HepG2 (cell line): Measurements from ENCODE around the gene CLN6. TPM values are rescaled to one million over a fixed set of nuclear protein-coding genes. Genes with fewer than 3 reads are reported as not detected.

Experiments used
- BATF2 ChIP-seq: sonication (generic); formaldehyde crosslinking; IDR thresholded peaks from 2 replicates; pipeline ENCODE4 v1.8.0; 2022; ENCODE audit warnings: mild to moderate bottlenecking, missing genetic modification reagents, moderate library complexity
- E2F5 ChIP-seq: sonication (generic); formaldehyde crosslinking; conservative IDR thresholded peaks from 2 replicates; pipeline ENCODE4 v1.4.0; 2020; ENCODE audit warnings: missing genetic modification reagents
- HOXD1 ChIP-seq: sonication (generic); formaldehyde crosslinking; IDR thresholded peaks from 2 replicates; pipeline ENCODE4 v1.5.0; 2020; ENCODE audit warnings: missing genetic modification reagents
- IRF2 ChIP-seq: IDR thresholded peaks from 2 replicates; pipeline ENCODE4 v1.6.1; 2018; ENCODE audit warnings: missing genetic modification reagents, missing compliant biosample characterization
- NFE2L1 ChIP-seq: sonication (generic); formaldehyde crosslinking; IDR thresholded peaks from 2 replicates; pipeline ENCODE4 v1.4.0; 2020; ENCODE audit warnings: missing genetic modification reagents, mild to moderate bottlenecking, borderline replicate concordance
- NR0B2 ChIP-seq: sonication (generic); formaldehyde crosslinking; IDR thresholded peaks from 2 replicates; pipeline ENCODE4 v1.4.0; 2020; ENCODE audit warnings: mild to moderate bottlenecking, missing genetic modification reagents
- TCF7 ChIP-seq: sonication (generic); IDR thresholded peaks from 2 replicates; pipeline ENCODE4 v1.6.1; 2016; ENCODE audit warnings: antibody characterized with exemption, low read depth
- ZBTB42 ChIP-seq: sonication (generic); formaldehyde crosslinking; IDR thresholded peaks from 2 replicates; pipeline ENCODE4 v1.5.0; 2020; ENCODE audit warnings: mild to moderate bottlenecking, missing genetic modification reagents
- ZNF136 ChIP-seq: sonication (generic); formaldehyde crosslinking; IDR thresholded peaks from 2 replicates; pipeline ENCODE4 v1.8.1; 2022; ENCODE audit warnings: low read depth, mild to moderate bottlenecking, moderate library complexity, missing genetic modification reagents
- ZNF256 ChIP-seq: sonication (generic); formaldehyde crosslinking; conservative IDR thresholded peaks from 2 replicates; pipeline ENCODE4 v1.4.0; 2020; ENCODE audit warnings: missing genetic modification reagents
- ZNF446 ChIP-seq: sonication (generic); formaldehyde crosslinking; IDR thresholded peaks from 2 replicates; pipeline ENCODE4 v1.5.0; 2020; ENCODE audit warnings: mild to moderate bottlenecking, missing genetic modification reagents
- ZNF530 ChIP-seq: sonication (generic); formaldehyde crosslinking; IDR thresholded peaks from 2 replicates; pipeline ENCODE4 v1.5.0; 2020; ENCODE audit warnings: low read depth, mild to moderate bottlenecking, missing genetic modification reagents
- ZNF543 ChIP-seq: sonication (generic); formaldehyde crosslinking; IDR thresholded peaks from 2 replicates; pipeline ENCODE4 v1.4.0; 2020; ENCODE audit warnings: mild to moderate bottlenecking, missing genetic modification reagents
- ZNF589 ChIP-seq: sonication (generic); formaldehyde crosslinking; conservative IDR thresholded peaks from 2 replicates; pipeline ENCODE4 v1.8.0; 2022; ENCODE audit warnings: mild to moderate bottlenecking, moderate library complexity, missing genetic modification reagents
- ZNF850 ChIP-seq: sonication (generic); formaldehyde crosslinking; conservative IDR thresholded peaks from 2 replicates; pipeline ENCODE4 v1.9.0; 2021; ENCODE audit warnings: mild to moderate bottlenecking, missing genetic modification reagents
- polyA plus RNA-seq, 8 experiments: library from polyadenylated mRNA; depleted of rRNA in 3 of 8; stranded (reverse) in 7 of 8; unstranded in 1 of 8; fragments of >200 nt; fragmentation: Illumina TruSeq in 4 of 8; extraction: Trizol in 4 of 8; gene quantifications; 2 replicates each; pipeline versions ENCODE4 v1.2.1 to v1.2.3, GENCODE V29; 2011 to 2016; ENCODE audit warnings: low read depth in 4 of 8, missing spikeins in 1 of 8, mixed read lengths in 1 of 8; ENCODE audit not compliant: insufficient read depth in 1 of 8
- total RNA-seq, 5 experiments: library from RNA; depleted of rRNA; stranded (reverse); fragments of >200 nt; fragmentation: Illumina TruSeq; extraction: Trizol; gene quantifications; 2 replicates each; pipeline ENCODE4 v1.2.3, GENCODE V29; 2016; ENCODE audit warnings: low read depth in 1 of 5
- TF ChIP-seq, protein P1 (sequence below): sonication (generic); formaldehyde crosslinking; IDR thresholded peaks from 2 replicates; pipeline ENCODE4 v1.8.1; 2023; ENCODE audit warnings: mild to moderate bottlenecking, missing genetic modification reagents
- TF ChIP-seq, protein P2 (sequence below): sonication (generic); formaldehyde crosslinking; IDR thresholded peaks from 2 replicates; pipeline ENCODE4 v1.4.0; 2020; ENCODE audit warnings: mild to moderate bottlenecking, missing genetic modification reagents
- TF ChIP-seq, protein P3 (sequence below): sonication (generic); formaldehyde crosslinking; IDR thresholded peaks from 2 replicates; pipeline ENCODE4 v1.5.0; 2020; ENCODE audit warnings: missing genetic modification reagents

Gene CLN6
- total and polyA plus RNA-seq, 2 of the 13 experiments (the other 11 are each of a cell fraction or from before 2014, with no cell fraction given), result 24.9 to 27.1 TPM

DNA sequence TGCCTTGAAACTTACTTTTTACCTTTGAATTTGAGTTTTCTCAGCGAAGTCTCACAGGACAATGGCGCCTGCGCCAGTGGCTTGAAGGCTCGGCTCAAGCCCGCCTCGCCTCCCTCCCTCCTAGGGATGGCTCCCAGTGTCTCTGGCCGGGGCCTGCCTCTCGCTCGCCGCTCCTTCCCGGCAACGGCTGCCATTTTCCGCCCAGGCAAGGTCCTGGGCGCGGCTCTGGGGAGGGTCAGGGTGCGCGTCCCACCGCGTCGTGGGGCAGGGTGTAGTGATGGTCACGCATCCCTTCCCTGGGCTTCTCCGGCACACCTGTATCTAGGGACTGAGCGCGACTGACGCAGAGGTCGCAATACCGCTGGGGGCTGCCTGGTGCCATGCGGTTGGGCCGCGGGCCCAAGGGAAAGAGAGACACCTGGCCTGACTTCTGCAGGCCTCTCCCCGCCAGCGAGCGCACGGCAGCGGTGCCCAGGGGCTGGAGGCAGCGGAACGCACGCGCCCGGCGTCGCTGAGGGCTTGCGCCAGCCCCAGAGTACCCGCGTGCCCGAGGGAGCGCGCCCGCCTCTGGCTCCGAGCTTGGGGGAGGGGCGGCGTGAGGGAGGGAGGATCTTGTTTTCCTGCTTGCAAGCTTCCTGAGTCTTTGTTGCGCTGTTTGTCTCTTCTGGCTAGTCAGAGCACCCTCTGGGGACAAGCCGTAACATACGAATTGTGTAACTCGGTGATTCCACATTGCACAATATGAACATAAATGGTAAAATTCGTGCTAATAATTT, 27.3 kb upstream of the CLN6 start (continued):
- TF ChIP-seq, protein P1, sequence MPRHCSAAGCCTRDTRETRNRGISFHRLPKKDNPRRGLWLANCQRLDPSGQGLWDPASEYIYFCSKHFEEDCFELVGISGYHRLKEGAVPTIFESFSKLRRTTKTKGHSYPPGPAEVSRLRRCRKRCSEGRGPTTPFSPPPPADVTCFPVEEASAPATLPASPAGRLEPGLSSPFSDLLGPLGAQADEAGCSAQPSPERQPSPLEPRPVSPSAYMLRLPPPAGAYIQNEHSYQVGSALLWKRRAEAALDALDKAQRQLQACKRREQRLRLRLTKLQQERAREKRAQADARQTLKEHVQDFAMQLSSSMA (CRISPR knock-in tag), result no peak
- TF ChIP-seq NFE2L1 (CRISPR knock-in tag) (no peak), IRF2 (CRISPR knock-in tag) (peak; percentile 72), ZNF136 (CRISPR knock-in tag) (no peak), HOXD1 (CRISPR knock-in tag) (peak; percentile 53; the same call in 1 of the 2 replicates), ZNF256 (CRISPR knock-in tag) (0 out of 2 replicates have a peak, but pooled peaks have one; percentile 44), ZBTB42 (no peak), ZNF850 (CRISPR knock-in tag) (no peak), NR0B2 (CRISPR knock-in tag) (no peak), TCF7 (no peak), E2F5 (no peak), ZNF589 (CRISPR knock-in tag) (no peak), BATF2 (CRISPR knock-in tag) (no peak), ZNF543 (CRISPR knock-in tag) (peak; percentile 29; the same call in 1 of the 2 replicates), ZNF446 (CRISPR knock-in tag) (no peak), ZNF530 (CRISPR knock-in tag) (no peak)
- TF ChIP-seq, protein P2, sequence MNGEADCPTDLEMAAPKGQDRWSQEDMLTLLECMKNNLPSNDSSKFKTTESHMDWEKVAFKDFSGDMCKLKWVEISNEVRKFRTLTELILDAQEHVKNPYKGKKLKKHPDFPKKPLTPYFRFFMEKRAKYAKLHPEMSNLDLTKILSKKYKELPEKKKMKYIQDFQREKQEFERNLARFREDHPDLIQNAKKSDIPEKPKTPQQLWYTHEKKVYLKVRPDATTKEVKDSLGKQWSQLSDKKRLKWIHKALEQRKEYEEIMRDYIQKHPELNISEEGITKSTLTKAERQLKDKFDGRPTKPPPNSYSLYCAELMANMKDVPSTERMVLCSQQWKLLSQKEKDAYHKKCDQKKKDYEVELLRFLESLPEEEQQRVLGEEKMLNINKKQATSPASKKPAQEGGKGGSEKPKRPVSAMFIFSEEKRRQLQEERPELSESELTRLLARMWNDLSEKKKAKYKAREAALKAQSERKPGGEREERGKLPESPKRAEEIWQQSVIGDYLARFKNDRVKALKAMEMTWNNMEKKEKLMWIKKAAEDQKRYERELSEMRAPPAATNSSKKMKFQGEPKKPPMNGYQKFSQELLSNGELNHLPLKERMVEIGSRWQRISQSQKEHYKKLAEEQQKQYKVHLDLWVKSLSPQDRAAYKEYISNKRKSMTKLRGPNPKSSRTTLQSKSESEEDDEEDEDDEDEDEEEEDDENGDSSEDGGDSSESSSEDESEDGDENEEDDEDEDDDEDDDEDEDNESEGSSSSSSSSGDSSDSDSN (CRISPR knock-in tag), result peak; percentile 56; the same call in 1 of the 2 replicates
- TF ChIP-seq, protein P3, sequence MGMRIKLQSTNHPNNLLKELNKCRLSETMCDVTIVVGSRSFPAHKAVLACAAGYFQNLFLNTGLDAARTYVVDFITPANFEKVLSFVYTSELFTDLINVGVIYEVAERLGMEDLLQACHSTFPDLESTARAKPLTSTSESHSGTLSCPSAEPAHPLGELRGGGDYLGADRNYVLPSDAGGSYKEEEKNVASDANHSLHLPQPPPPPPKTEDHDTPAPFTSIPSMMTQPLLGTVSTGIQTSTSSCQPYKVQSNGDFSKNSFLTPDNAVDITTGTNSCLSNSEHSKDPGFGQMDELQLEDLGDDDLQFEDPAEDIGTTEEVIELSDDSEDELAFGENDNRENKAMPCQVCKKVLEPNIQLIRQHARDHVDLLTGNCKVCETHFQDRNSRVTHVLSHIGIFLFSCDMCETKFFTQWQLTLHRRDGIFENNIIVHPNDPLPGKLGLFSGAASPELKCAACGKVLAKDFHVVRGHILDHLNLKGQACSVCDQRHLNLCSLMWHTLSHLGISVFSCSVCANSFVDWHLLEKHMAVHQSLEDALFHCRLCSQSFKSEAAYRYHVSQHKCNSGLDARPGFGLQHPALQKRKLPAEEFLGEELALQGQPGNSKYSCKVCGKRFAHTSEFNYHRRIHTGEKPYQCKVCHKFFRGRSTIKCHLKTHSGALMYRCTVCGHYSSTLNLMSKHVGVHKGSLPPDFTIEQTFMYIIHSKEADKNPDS (CRISPR knock-in tag), result no peak
